Measurements from ENCODE around the gene CDH23. TPM values are rescaled to one million over a fixed set of nuclear protein-coding genes. Genes with fewer than 3 reads are reported as not detected.

Gene CDH23
- polyA plus RNA-seq, 1 donor (not counting 4 experiments of a cell fraction or from before 2014, with no cell fraction given) = 0.01 TPM

- no peak for DNase-seq (ENCODE audit: low read depth, low spot score)
- Histone ChIP-seq H3K27me3 (ENCODE audit: control insufficient read depth, extremely low read depth, insufficient read depth, low read length) (peaks cover 38% of the 10 kb centered on the region), H3K9ac (ENCODE audit: control insufficient read depth, extremely low read depth, insufficient read depth, low read length) (no peak overlapping the region), H3K4me3 (ENCODE audit: control insufficient read depth in 2 of 3, extremely low read depth in 1 of 3, insufficient read depth in 2 of 3, low read depth in 1 of 3, low read length in 3 of 3) (no peak overlapping the region), H4K20me1 (ENCODE audit: control insufficient read depth, extremely low read depth, insufficient read depth, low read length) (no peaks in the 10 kb centered on the region), H3K27ac (ENCODE audit: control insufficient read depth, insufficient read depth, low read length) (no peak overlapping the region), H3K4me2 (ENCODE audit: control insufficient read depth, extremely low read depth, insufficient read depth, low read depth, low read length) (no peak overlapping the region), H3K36me3 (ENCODE audit: control insufficient read depth in 2 of 2, extremely low read depth in 1 of 2, insufficient read depth in 2 of 2, low read length in 2 of 2) (no peaks in the 10 kb centered on the region), H3K9me3 (ENCODE audit: control insufficient read depth, low read depth, low read length) (no peaks in the 10 kb centered on the region), H2AFZ (ENCODE audit: control insufficient read depth, low read length) (no peak overlapping the region), H3K9me1 (ENCODE audit: control insufficient read depth, extremely low read depth, insufficient read depth, low read length) (no peaks in the 10 kb centered on the region), H3K4me1 (ENCODE audit: control insufficient read depth, extremely low read depth, insufficient read depth, low read length) (no peaks in the 10 kb centered on the region), H3K79me2 (ENCODE audit: control insufficient read depth, insufficient read depth, low read length) (no peaks in the 10 kb centered on the region)
- FAIRE-seq = no peak
- dilution Hi-C loops (cut with MboI; ENCODE audit: extremely low pct_ligation_motif_present, low sequenced_read_pairs) = no loop called here
- no peak for TF ChIP-seq CTCF (optimal IDR thresholded peaks at IDR 0.05 in 1 of 3, IDR thresholded peaks at IDR 0.05 in 1 of 3, conservative IDR thresholded peaks at IDR 0.05 in 1 of 3; ENCODE audit: extremely low read depth in 1 of 3, insufficient read depth in 2 of 3, low read length in 3 of 3)
- TF ChIP-seq EZH2 (IDR thresholded peaks at IDR 0.05; ENCODE audit: low read length) = no peak
Measured at GRCh38 chr10:71640607-71641006, 243.9 kb downstream of the CDH23 start.

DNA sequence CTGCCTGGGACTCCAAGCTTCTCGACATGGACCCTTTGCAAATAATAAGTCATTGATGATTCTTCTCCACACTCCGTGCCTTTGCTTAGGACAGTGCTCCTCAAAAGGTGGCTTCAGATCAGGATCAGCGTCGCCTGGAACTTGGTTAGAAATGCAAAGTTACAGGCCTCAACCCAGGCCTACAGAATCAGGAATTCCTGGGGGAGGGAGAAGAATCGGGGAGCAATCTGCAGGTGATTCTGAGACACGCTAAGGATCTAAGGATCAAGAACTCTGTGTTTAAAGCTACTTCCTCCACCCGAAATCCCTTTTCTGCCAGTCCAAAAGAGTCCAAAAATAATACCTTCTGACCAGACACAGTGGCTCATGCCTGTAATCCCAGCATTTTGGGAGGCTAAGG is 244.7 kb downstream of the CDH23 start:
- H3K27ac ChIP-seq (ENCODE audit: control insufficient read depth, insufficient read depth, low read length) = no peak overlapping the region
- no peaks in the 10 kb centered on the region for H3K36me3 ChIP-seq (ENCODE audit: control insufficient read depth in 2 of 2, extremely low read depth in 1 of 2, insufficient read depth in 2 of 2, low read length in 2 of 2)
- H3K9me3 ChIP-seq (ENCODE audit: control insufficient read depth, low read depth, low read length) = no peaks in the 10 kb centered on the region
- no peaks in the 10 kb centered on the region for H3K79me2 ChIP-seq (ENCODE audit: control insufficient read depth, insufficient read depth, low read length)
- H3K9ac ChIP-seq (ENCODE audit: control insufficient read depth, extremely low read depth, insufficient read depth, low read length) = no peak overlapping the region
- FAIRE-seq (no peak), DNase-seq (ENCODE audit: low read depth, low spot score) (no peak)
- no peak overlapping the region for H2AFZ ChIP-seq (ENCODE audit: control insufficient read depth, low read length)
- no peak overlapping the region for H3K4me3 ChIP-seq (ENCODE audit: control insufficient read depth in 2 of 3, extremely low read depth in 1 of 3, insufficient read depth in 2 of 3, low read depth in 1 of 3, low read length in 3 of 3)
- no peaks in the 10 kb centered on the region for H3K4me1 ChIP-seq (ENCODE audit: control insufficient read depth, extremely low read depth, insufficient read depth, low read length)
- TF ChIP-seq CTCF (optimal IDR thresholded peaks at IDR 0.05 in 1 of 3, IDR thresholded peaks at IDR 0.05 in 1 of 3, conservative IDR thresholded peaks at IDR 0.05 in 1 of 3; ENCODE audit: extremely low read depth in 1 of 3, insufficient read depth in 2 of 3, low read length in 3 of 3) (no peak), EZH2 (IDR thresholded peaks at IDR 0.05; ENCODE audit: low read length) (no peak)
- H3K9me1 ChIP-seq (ENCODE audit: control insufficient read depth, extremely low read depth, insufficient read depth, low read length) = no peaks in the 10 kb centered on the region
- dilution Hi-C loops (cut with MboI; ENCODE audit: extremely low pct_ligation_motif_present, low sequenced_read_pairs) = no loop called here
- H4K20me1 ChIP-seq (ENCODE audit: control insufficient read depth, extremely low read depth, insufficient read depth, low read length) = no peaks in the 10 kb centered on the region
- peaks cover 31% of the 10 kb centered on the region for H3K27me3 ChIP-seq (ENCODE audit: control insufficient read depth, extremely low read depth, insufficient read depth, low read length)
- no peak overlapping the region for H3K4me2 ChIP-seq (ENCODE audit: control insufficient read depth, extremely low read depth, insufficient read depth, low read depth, low read length)
